HT-29 (cell line): ENCODE measurements around the gene KCNK18. TPM values are rescaled to one million over a fixed set of nuclear protein-coding genes. Genes with fewer than 3 reads are reported as not detected.

Experiments
- DNase-seq: peaks from one replicate; pipeline ENCODE4 v3.0.0-alpha.2; 2015; ENCODE audit warnings: low spot score
- total RNA-seq: library from RNA; depleted of rRNA; stranded (reverse); fragments of >200 nt; shearing (Covaris generic); gene quantifications from 2 replicates; pipeline ENCODE4 v1.2.3, GENCODE V29; 2014

The KCNK18 gene
- total RNA-seq, 1 experiment from 2014 or later: not detected

- DNase-seq: no peak
These were observed 27.0 kb upstream of the KCNK18 start for GRCh38 chr10:117170244-117170643.

GRCh38 chr10:117174439-117175214 lies 22.7 kb upstream of the KCNK18 start:
- DNase-seq: peak; percentile 96

- no peak for DNase-seq
These were observed 21.9 kb upstream of the KCNK18 start for GRCh38 chr10:117175215-117175900.

- peak; percentile 85 for DNase-seq
These were observed 21.3 kb upstream of the KCNK18 start for GRCh38 chr10:117175901-117176534.

- DNase-seq: no peak
These were observed 19.1 kb upstream of the KCNK18 start for GRCh38 chr10:117178190-117178589.

- DNase-seq: no peak
These were observed 13.0 kb upstream of the KCNK18 start for GRCh38 chr10:117184296-117184695.

- DNase-seq: no peak
These were observed 12.5 kb upstream of the KCNK18 start for GRCh38 chr10:117184821-117185220.

- peak; percentile 15 for DNase-seq
These were observed 11.5 kb upstream of the KCNK18 start for GRCh38 chr10:117185817-117186216.

GRCh38 chr10:117186832-117187615 lies 10.3 kb upstream of the KCNK18 start:
- peak; percentile 79 for DNase-seq

- DNase-seq: no peak
These were observed 8.9 kb upstream of the KCNK18 start for GRCh38 chr10:117188371-117188770.

- DNase-seq: no peak
These were observed 7.7 kb upstream of the KCNK18 start for GRCh38 chr10:117189557-117189956.

- no peak for DNase-seq
These were observed 799 bp downstream of the KCNK18 start for GRCh38 chr10:117198088-117198487.

- DNase-seq: no peak
These were observed 4.5 kb downstream of the KCNK18 start for GRCh38 chr10:117201826-117202225.

- no peak for DNase-seq
These were observed 7.0 kb downstream of the KCNK18 start for GRCh38 chr10:117204316-117204715.

GRCh38 chr10:117212176-117212575 lies 14.9 kb downstream of the KCNK18 start:
- no peak for DNase-seq

GRCh38 chr10:117214401-117214800 lies 17.1 kb downstream of the KCNK18 start:
- DNase-seq: no peak

- no peak for DNase-seq
These were observed 17.8 kb downstream of the KCNK18 start for GRCh38 chr10:117215079-117215478.

- no peak for DNase-seq
These were observed 18.7 kb downstream of the KCNK18 start for GRCh38 chr10:117216028-117216427.

GRCh38 chr10:117216611-117217195 lies 19.4 kb downstream of the KCNK18 start:
- DNase-seq: peak; percentile 63

- no peak for DNase-seq
These were observed 20.0 kb downstream of the KCNK18 start for GRCh38 chr10:117217196-117217761.

GRCh38 chr10:117218654-117219053 lies 21.4 kb downstream of the KCNK18 start:
- DNase-seq: no peak
